AG04449 (cell line): ENCODE measurements around the gene KANSL3.

ENCODE experiments used
- CTCF ChIA-PET: fragments of 350-600 bp; formaldehyde crosslinking; extraction: SDS; loops from one replicate; lab custom pipeline; 2021; ENCODE audit warnings: antibody characterized with exemption; lab: Yijun Ruan, JAX
- POLR2A ChIA-PET: fragments of 400-600, 350-600 bp; formaldehyde crosslinking; extraction: SDS; loops from one replicate; lab custom pipeline; 2020; ENCODE audit warnings: antibody characterized with exemption, inconsistent platforms; lab: Yijun Ruan, JAX
- DNase-seq: peaks from one replicate; pipeline ENCODE4 v3.0.0-alpha.2; 2010; ENCODE audit warnings: low read depth, low spot score
- H3K4me3 ChIP-seq: 2 replicates; pipeline ENCODE4 v1.5.1; 2011; ENCODE audit warnings: low read depth, mild to moderate bottlenecking, control low read depth, low read length
- CTCF ChIP-seq: IDR thresholded peaks from one replicate; pipeline ENCODE4 v1.5.1; 2011; ENCODE audit warnings: mild to moderate bottlenecking, moderate library complexity, low read length, control low read depth, inconsistent platforms; ENCODE audit not compliant: insufficient read depth; ENCODE audit errors: missing control alignments

The KANSL3 gene

GRCh38 chr2:96626553-96626942 lies 11.6 kb downstream of the KANSL3 start:
- ChIA-PET CTCF (interaction anchor here (0.8 to 1.6 kb wide), 2 partner anchors 135 to 136 kb away, joined by 3 read pairs; partner anchors contain the start of gene CNNM4), POLR2A (no interaction called here)
- no peak for DNase-seq
- no peak overlapping the region for H3K4me3 ChIP-seq
- no peak for TF ChIP-seq CTCF

GRCh38 chr2:96625571-96626552 lies 12.2 kb downstream of the KANSL3 start:
- H3K4me3 ChIP-seq, result no peak overlapping the region
- DNase-seq, result no peak
- ChIA-PET CTCF (interaction anchor here (0.8 to 1.6 kb wide), 4 partner anchors 70 to 137 kb away, joined by 3 read pairs; partner anchors contain the start of gene CNNM4), POLR2A (no interaction called here)
- TF ChIP-seq CTCF, result no peak

GRCh38 chr2:96623116-96623515 lies 15.0 kb downstream of the KANSL3 start:
- CTCF ChIA-PET, result interaction anchor here (1.2 kb wide), 1 partner anchor 21 kb away, joined by 3 read pairs; no protein-coding TSS in a partner anchor
- POLR2A ChIA-PET, result interaction anchor here (1.0 kb wide), 1 partner anchor 235 kb away, joined by 3 read pairs; the partner anchor contains the start of gene ANKRD39

GRCh38 chr2:96622544-96622943 lies 15.6 kb downstream of the KANSL3 start:
- no peak for DNase-seq
- no peak for TF ChIP-seq CTCF
- POLR2A ChIA-PET, result no interaction called here
- CTCF ChIA-PET, result no interaction called here
- no peak overlapping the region for H3K4me3 ChIP-seq

More at GRCh38 chr2:96623116-96623515, 15.0 kb downstream of the KANSL3 start:
- H3K4me3 ChIP-seq, result no peak overlapping the region
- no peak for DNase-seq
- TF ChIP-seq CTCF, result no peak

GRCh38 chr2:96618596-96619283 lies 19.4 kb downstream of the KANSL3 start:
- DNase-seq, result no peak
- no peak overlapping the region for H3K4me3 ChIP-seq
- ChIA-PET CTCF (interaction anchor here (1.2 to 1.8 kb wide), 2 partner anchors 13 to 14 kb away, joined by 4 read pairs; no protein-coding TSS in a partner anchor), POLR2A (interaction anchor here (0.7 kb wide), 1 partner anchor 20 kb away, joined by 4 read pairs; no protein-coding TSS in a partner anchor)
- TF ChIP-seq CTCF, result no peak

- H3K4me3 ChIP-seq, result no peak overlapping the region
- TF ChIP-seq CTCF, result no peak
- ChIA-PET POLR2A (interaction anchor here (0.9 kb wide), 1 partner anchor 23 kb away, joined by 3 read pairs; no protein-coding TSS in a partner anchor), CTCF (interaction anchor here (0.6 to 1.8 kb wide), 2 partner anchors 11 to 99 kb away, joined by 3 to 4 read pairs; no protein-coding TSS in a partner anchor)
- DNase-seq, result no peak
Measured at GRCh38 chr2:96617012-96617411, 21.1 kb downstream of the KANSL3 start.
